DOHH2 (cell line): ENCODE results near the gene PEAK3.
A peak's percentile ranks its signal among the peaks of the same experiment; 100 is the strongest.

Source experiments
- H3F3A ChIP-seq: fragments of 200-600 bp; sonication (generic), shearing (Covaris generic); 2 replicates; pipeline ENCODE4 v1.6.0; 2016; ENCODE audit warnings: antibody characterized with exemption, mild to moderate bottlenecking; ENCODE audit not compliant: control insufficient read depth, insufficient read depth
- H3K27ac ChIP-seq: fragments of 200-600 bp; sonication (generic); 2 replicates; pipeline ENCODE4 v1.5.1; 2014; ENCODE audit warnings: low read depth, mild to moderate bottlenecking, low read length, moderate library complexity
- H3K27me3 ChIP-seq: fragments of 200-600 bp; sonication (generic); 2 replicates; pipeline ENCODE4 v1.6.1; 2014; ENCODE audit warnings: mild to moderate bottlenecking, low read length, mixed read lengths; ENCODE audit not compliant: control insufficient read depth
- H3K36me3 ChIP-seq: fragments of 200-600 bp; sonication (generic); 2 replicates; pipeline ENCODE4 v1.6.1; 2014; ENCODE audit warnings: mild to moderate bottlenecking, low read length, moderate library complexity, mixed read lengths; ENCODE audit not compliant: control insufficient read depth
- H3K4me1 ChIP-seq: fragments of 200-600 bp; sonication (generic); 2 replicates; pipeline ENCODE4 v1.6.1; 2014; ENCODE audit warnings: mild to moderate bottlenecking, low read length, mixed read lengths; ENCODE audit not compliant: control insufficient read depth
- H3K4me2 ChIP-seq: fragments of 200-600 bp; sonication (generic); 2 replicates; pipeline ENCODE4 v1.6.0; 2014; ENCODE audit warnings: mild to moderate bottlenecking, low read length, moderate library complexity
- H3K4me3 ChIP-seq: fragments of 200-600 bp; sonication (generic); 2 replicates; pipeline ENCODE4 v1.5.1; 2014; ENCODE audit warnings: mild to moderate bottlenecking, low read length, mixed read lengths
- H3K79me2 ChIP-seq: fragments of 200-600 bp; sonication (generic); 2 replicates; pipeline ENCODE4 v1.6.1; 2014; ENCODE audit warnings: mild to moderate bottlenecking, low read length, mixed read lengths; ENCODE audit not compliant: control insufficient read depth
- H3K9me2 ChIP-seq: fragments of 200-600 bp; sonication (generic); replicated peaks from 2 replicates; pipeline ENCODE4 v1.6.1; 2014; ENCODE audit warnings: mild to moderate bottlenecking, low read length, mixed read lengths; ENCODE audit not compliant: control insufficient read depth
- H3K9me3 ChIP-seq: fragments of 200-600 bp; sonication (generic); 2 replicates; pipeline ENCODE4 v1.6.1; 2014; ENCODE audit warnings: antibody characterized with exemption, low read length, mixed read lengths; ENCODE audit not compliant: control insufficient read depth, insufficient read depth
- H4K20me1 ChIP-seq: fragments of 200-600 bp; sonication (generic); 2 replicates; pipeline ENCODE4 v1.6.0; 2014; ENCODE audit warnings: low read depth, mild to moderate bottlenecking, antibody characterized with exemption, low read length, moderate library complexity; ENCODE audit not compliant: control insufficient read depth, insufficient read depth
- CTCF ChIP-seq: fragments of 200-600 bp; sonication (generic); IDR thresholded peaks from one replicate; pipeline ENCODE4 v1.5.1; 2014; ENCODE audit warnings: antibody characterized with exemption, mild to moderate bottlenecking, low read depth, low read length; ENCODE audit not compliant: poor library complexity, severe bottlenecking
- EZH2phosphoT487 ChIP-seq: fragments of 200-600 bp; sonication (generic); IDR thresholded peaks from 2 replicates; pipeline ENCODE4 v1.6.1; 2017; ENCODE audit warnings: borderline replicate concordance, mild to moderate bottlenecking, antibody characterized with exemption, low read length, moderate library complexity, mixed read lengths

PEAK3 gene

GRCh38 chr19:2282062-2282861, at the start of gene PEAK3:
PEAK3 (minus strand) TSS chr19:2282175; CDS start chr19:2280931, 1,244 bp downstream.
- no peaks in the 10 kb centered on the region for H3K9me3 ChIP-seq
- H3K27me3 ChIP-seq: peaks cover 13% of the 10 kb centered on the region
- H3K36me3 ChIP-seq: no peaks in the 10 kb centered on the region
- H3K79me2 ChIP-seq: no peaks in the 10 kb centered on the region
- no peaks in the 10 kb centered on the region for H4K20me1 ChIP-seq
- TF ChIP-seq EZH2phosphoT487: no peak
- no peak for TF ChIP-seq CTCF
- H3K9me2 ChIP-seq: no peaks in the 10 kb centered on the region
- H3K4me1 ChIP-seq: peaks cover 17% of the 10 kb centered on the region
- no peak within 1 kb of the TSS for H3K27ac ChIP-seq
- H3K4me3 ChIP-seq: peak within 1 kb of the TSS; percentile 38
- peaks cover 5% of the 10 kb centered on the region; the same call in 1 of the 2 replicates for H3F3A ChIP-seq
- peak within 1 kb of the TSS; percentile 50 for H3K4me2 ChIP-seq

- peaks cover 16% of the 10 kb centered on the region for H3F3A ChIP-seq
- H3K79me2 ChIP-seq: peaks cover 96% of the 10 kb centered on the region
- peak overlapping the region; percentile 69 for H3K4me3 ChIP-seq
- peaks cover 14% of the 10 kb centered on the region for H4K20me1 ChIP-seq
- H3K4me2 ChIP-seq: peak overlapping the region; percentile 89
- TF ChIP-seq CTCF: no peak
- TF ChIP-seq EZH2phosphoT487: no peak
- H3K36me3 ChIP-seq: peaks cover 55% of the 10 kb centered on the region
- peak overlapping the region; percentile 94 for H3K27ac ChIP-seq
- peaks cover 68% of the 10 kb centered on the region for H3K4me1 ChIP-seq
- H3K27me3 ChIP-seq: no peaks in the 10 kb centered on the region
- H3K9me2 ChIP-seq: no peaks in the 10 kb centered on the region
- peaks cover 19% of the 10 kb centered on the region; the same call in 1 of the 2 replicates for H3K9me3 ChIP-seq
These were observed 48.8 kb upstream of the PEAK3 start for GRCh38 chr19:2330632-2331284.

GRCh38 chr19:2330255-2330631, 48.3 kb upstream of the PEAK3 start:
- Histone ChIP-seq H3K4me1 (peaks cover 73% of the 10 kb centered on the region), H3F3A (peaks cover 11% of the 10 kb centered on the region), H3K4me3 (peak overlapping the region; percentile 69), H3K9me3 (peaks cover 19% of the 10 kb centered on the region; the same call in 1 of the 2 replicates), H3K27ac (no peak overlapping the region), H3K27me3 (no peaks in the 10 kb centered on the region), H4K20me1 (peaks cover 12% of the 10 kb centered on the region), H3K9me2 (no peaks in the 10 kb centered on the region), H3K79me2 (peaks cover 96% of the 10 kb centered on the region), H3K36me3 (peaks cover 56% of the 10 kb centered on the region), H3K4me2 (peak overlapping the region; percentile 89)
- no peak for TF ChIP-seq CTCF
- TF ChIP-seq EZH2phosphoT487: no peak
